Inflammatory macrophage (primary cell): ENCODE measurements around the gene ROS1.
"Not testable (repeated sequence)": the region's sequence is repeated elsewhere in the genome, so short reads cannot be mapped to it uniquely, and the experiment has no call there.

Experiments
- DNase-seq, 2 donors: peaks; one replicate each; pipeline ENCODE4 v3.0.0-alpha.2; 2020 to 2022

Gene ROS1

GRCh38 chr6:117265410-117266256 lies 160.1 kb downstream of the ROS1 start, which contains the start of gene VGLL2:
Gene VGLL2 (plus strand): TSS chr6:117265558. CDS start chr6:117265764, 206 bp downstream.
- DNase-seq = no peak

GRCh38 chr6:117264692-117265409 lies 160.9 kb downstream of the ROS1 start:
- DNase-seq = no peak

- no peak for DNase-seq
Measured at GRCh38 chr6:117264369-117264691, 161.4 kb downstream of the ROS1 start.

- no peak for DNase-seq
Measured at GRCh38 chr6:117263353-117263927, 162.3 kb downstream of the ROS1 start.

GRCh38 chr6:117262799-117263198 lies 162.9 kb downstream of the ROS1 start:
- DNase-seq = no peak

- no peak for DNase-seq
Measured at GRCh38 chr6:117253785-117254184, 172.0 kb downstream of the ROS1 start.

GRCh38 chr6:117244979-117245378 lies 180.8 kb downstream of the ROS1 start:
- not testable (repeated sequence) for DNase-seq

GRCh38 chr6:117244571-117244970 lies 181.2 kb downstream of the ROS1 start:
- DNase-seq = not testable (repeated sequence)
